Body of pancreas (tissue), 4 donors: ENCODE data around the gene AGR2.

Source experiments
- POLR2A ChIP-seq, 3 donors: fragments of 450-650 bp; IDR thresholded peaks; one replicate each; pipeline ENCODE4 v1.6.1; 2016; ENCODE audit warnings: antibody characterized with exemption in 3 of 3, mild to moderate bottlenecking in 2 of 3
- TF ChIP-seq, protein P1 (sequence below), 7 experiments: fragments of 450-650 bp in 4 of 7; fragments of 200-600 bp in 3 of 7; sonication (generic) in 3 of 7; IDR thresholded peaks; one replicate each; pipeline ENCODE4 v1.5.1; 2016 to 2019; ENCODE audit warnings: antibody characterized with exemption in 7 of 7

DNA sequence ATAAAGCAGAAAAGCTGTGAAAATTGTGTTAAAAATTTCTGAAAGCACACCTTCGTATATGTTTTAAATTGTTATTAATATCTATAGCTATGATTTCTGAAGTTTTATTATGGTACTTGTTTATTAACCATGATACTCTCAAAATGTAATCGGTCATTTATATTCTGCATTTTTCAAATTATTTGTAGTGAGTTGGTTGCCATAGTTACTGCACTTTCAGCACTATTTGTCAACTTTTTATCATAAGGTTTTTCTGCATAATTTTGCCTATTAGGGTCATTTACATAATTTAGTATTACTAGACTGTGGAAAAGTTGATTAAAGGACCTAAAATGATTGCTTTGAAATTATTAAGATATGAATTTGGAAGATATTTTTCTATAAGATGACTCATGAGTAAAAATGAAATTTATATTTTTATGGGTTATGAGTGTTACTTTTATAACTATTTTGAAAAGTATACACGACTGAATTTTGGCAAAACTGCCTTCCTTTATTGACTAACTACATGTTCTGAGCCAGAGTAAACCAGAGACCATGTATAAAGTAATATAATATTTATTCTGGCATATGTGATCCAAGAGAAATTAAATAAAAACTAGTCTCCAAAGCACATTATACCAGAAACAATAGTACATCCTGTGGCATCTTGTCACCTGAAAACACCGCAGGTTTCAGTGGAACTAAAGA, 7.9 kb upstream of the AGR2 start:
- TF ChIP-seq, protein P1, sequence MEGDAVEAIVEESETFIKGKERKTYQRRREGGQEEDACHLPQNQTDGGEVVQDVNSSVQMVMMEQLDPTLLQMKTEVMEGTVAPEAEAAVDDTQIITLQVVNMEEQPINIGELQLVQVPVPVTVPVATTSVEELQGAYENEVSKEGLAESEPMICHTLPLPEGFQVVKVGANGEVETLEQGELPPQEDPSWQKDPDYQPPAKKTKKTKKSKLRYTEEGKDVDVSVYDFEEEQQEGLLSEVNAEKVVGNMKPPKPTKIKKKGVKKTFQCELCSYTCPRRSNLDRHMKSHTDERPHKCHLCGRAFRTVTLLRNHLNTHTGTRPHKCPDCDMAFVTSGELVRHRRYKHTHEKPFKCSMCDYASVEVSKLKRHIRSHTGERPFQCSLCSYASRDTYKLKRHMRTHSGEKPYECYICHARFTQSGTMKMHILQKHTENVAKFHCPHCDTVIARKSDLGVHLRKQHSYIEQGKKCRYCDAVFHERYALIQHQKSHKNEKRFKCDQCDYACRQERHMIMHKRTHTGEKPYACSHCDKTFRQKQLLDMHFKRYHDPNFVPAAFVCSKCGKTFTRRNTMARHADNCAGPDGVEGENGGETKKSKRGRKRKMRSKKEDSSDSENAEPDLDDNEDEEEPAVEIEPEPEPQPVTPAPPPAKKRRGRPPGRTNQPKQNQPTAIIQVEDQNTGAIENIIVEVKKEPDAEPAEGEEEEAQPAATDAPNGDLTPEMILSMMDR (IDR thresholded peaks at IDR 0.05): no peak
- no peak for TF ChIP-seq POLR2A (IDR thresholded peaks at IDR 0.05)
